Kidney (tissue), 22 donors: ENCODE results near the gene YPEL2. TPM values are rescaled to one million over a fixed set of nuclear protein-coding genes. Genes with fewer than 3 reads are reported as not detected.

Source experiments
- DNase-seq, 5 donors: peaks; one replicate each; pipeline ENCODE4 v3.0.0-alpha.2; 2013 to 2020
- FAIRE-seq: peaks from 2 replicates; lab custom pipeline; 2012; peaks lifted over from hg19 to GRCh38; lab: Jason Lieb, UNC
- H3K27ac ChIP-seq, 2 donors: one replicate each; pipeline ENCODE4 v1.7.0; 2013; ENCODE audit warnings: low read depth in 2 of 2, low read length in 2 of 2, inconsistent platforms in 1 of 2
- H3K27me3 ChIP-seq: one replicate; pipeline ENCODE4 v1.7.1; 2013; ENCODE audit warnings: low read length, inconsistent platforms; ENCODE audit not compliant: control insufficient read depth, insufficient read depth
- H3K36me3 ChIP-seq, 3 donors: one replicate each; pipeline versions ENCODE4 v1.7.0 to v1.7.1; 2013; ENCODE audit warnings: low read length in 3 of 3, control low read depth in 1 of 3, inconsistent platforms in 1 of 3; ENCODE audit not compliant: insufficient read depth in 3 of 3, control insufficient read depth in 2 of 3
- H3K4me1 ChIP-seq, 3 donors: one replicate each; pipeline versions ENCODE4 v1.7.0 to v1.7.1; 2013; ENCODE audit warnings: low read length in 3 of 3, inconsistent platforms in 1 of 3, low read depth in 1 of 3; ENCODE audit not compliant: control insufficient read depth in 2 of 3, insufficient read depth in 2 of 3
- H3K4me3 ChIP-seq, 3 donors: one replicate each; pipeline versions ENCODE4 v1.7.0 to v1.8.1; 2013; ENCODE audit warnings: low read length in 3 of 3, control low read depth in 1 of 3, inconsistent platforms in 1 of 3
- H3K9ac ChIP-seq, 3 donors: one replicate each; pipeline versions ENCODE4 v1.7.0 to v1.7.1; 2013; ENCODE audit warnings: low read length in 3 of 3, control low read depth in 1 of 3, inconsistent platforms in 1 of 3
- H3K9me3 ChIP-seq, 3 donors: one replicate each; pipeline versions ENCODE4 v1.7.0 to v1.7.1; 2013; ENCODE audit warnings: low read length in 3 of 3, control low read depth in 1 of 3, inconsistent platforms in 1 of 3; ENCODE audit not compliant: control insufficient read depth in 2 of 3, insufficient read depth in 1 of 3
- CTCF ChIP-seq: IDR thresholded peaks from 3 replicates; pipeline ENCODE4 v1.5.1; 2012; ENCODE audit warnings: mild to moderate bottlenecking, moderate library complexity, borderline replicate concordance; ENCODE audit not compliant: insufficient read depth; ENCODE audit errors: extremely low read depth
- intact Hi-C: fragments of 100-400 bp; cut with DNase I; formaldehyde crosslinking; loops from one replicate; pipeline ENCODE4 v1.11.1; 2022
- long read RNA-seq, 10 donors: library from polyadenylated mRNA in 1 of 10; unstranded in 1 of 10; transcript quantifications; one replicate each; pipeline ENCODE4 v2.0.0 and lab custom pipeline, GENCODE V29; 2021 to 2026
- polyA plus RNA-seq: library from polyadenylated mRNA; stranded (reverse); fragments of 350-450 nt; fragmentation: Illumina TruSeq; extraction: RNeasy Lipid Tissue Mini Kit (QIAGEN cat#74804); gene quantifications from one replicate; pipeline ENCODE4 v1.2.3, GENCODE V29; 2014; ENCODE audit warnings: low read depth, low replicate concordance; ENCODE audit not compliant: insufficient read depth
- total RNA-seq: library from RNA; stranded (reverse); fragmentation: NEBNext Ultra II Directional; extraction: Animal tissue kit (Norgen Biotek cat#: 25700); gene quantifications from one replicate; pipeline ENCODE4 v1.2.1, GENCODE V29; 2021
- donor health status: control.
- donor health status: control.
- donor health status: control.
- donor health status: control.
- donor health status: control.
- donor health status: DM: yes; HTN: yes; CAD: no.
- donor health status: Normal renal cell carcinoma (clear cell type).

The YPEL2 gene
- total RNA-seq (53.6 TPM), polyA plus RNA-seq (9.0 TPM)
- long read RNA-seq, donor 1, full-length matches to known transcripts = 5 of 5 reads
- long read RNA-seq, donor 1, partial matches to known transcripts = 0 of 5 reads
- long read RNA-seq, donor 1, other reads (novel, unspliced or antisense) = 0 of 5 reads
- long read RNA-seq, donor 2, full-length matches to known transcripts = 6 of 6 reads
- long read RNA-seq, donor 2, partial matches to known transcripts = 0 of 6 reads
- long read RNA-seq, donor 2, other reads (novel, unspliced or antisense) = 0 of 6 reads
- long read RNA-seq, donor 3, full-length matches to known transcripts = 5 of 5 reads
- long read RNA-seq, donor 3, partial matches to known transcripts = 0 of 5 reads
- long read RNA-seq, donor 3, other reads (novel, unspliced or antisense) = 0 of 5 reads
- long read RNA-seq, donor 4, full-length matches to known transcripts = 7 of 7 reads
- long read RNA-seq, donor 4, partial matches to known transcripts = 0 of 7 reads
- long read RNA-seq, donor 4, other reads (novel, unspliced or antisense) = 0 of 7 reads
- long read RNA-seq, donor 5 = 0 reads
- long read RNA-seq, donor 6 = 0 reads
- long read RNA-seq, donor 7, full-length matches to known transcripts = 45 of 78 reads
- long read RNA-seq, donor 7, partial matches to known transcripts = 0 of 78 reads
- long read RNA-seq, donor 7, other reads (novel, unspliced or antisense) = 33 of 78 reads
- long read RNA-seq, donor 8, full-length matches to known transcripts = 7 of 7 reads
- long read RNA-seq, donor 8, partial matches to known transcripts = 0 of 7 reads
- long read RNA-seq, donor 8, other reads (novel, unspliced or antisense) = 0 of 7 reads
- long read RNA-seq, donor 9 = 0 reads
- long read RNA-seq, donor 10, full-length matches to known transcripts = 4 of 4 reads
- long read RNA-seq, donor 10, partial matches to known transcripts = 0 of 4 reads
- long read RNA-seq, donor 10, other reads (novel, unspliced or antisense) = 0 of 4 reads

GRCh38 chr17:59331129-59331928, at the start of gene YPEL2:
Gene YPEL2 (plus strand): TSS chr17:59331655. CDS start chr17:59353410, 21,755 bp downstream.
- intact Hi-C loops = no loop called here
- H3K9me3 ChIP-seq = no peaks in the 10 kb centered on the region
- no peaks in the 10 kb centered on the region for H3K36me3 ChIP-seq
- peak; percentile 97 to 99 (median 97) for DNase-seq
- peak within 1 kb of the TSS; percentile 97 for H3K27ac ChIP-seq
- H3K9ac ChIP-seq = peak within 1 kb of the TSS; percentile 54 to 84 (median 65)
- peak within 1 kb of the TSS; percentile 69 to 82 (median 78) for H3K4me3 ChIP-seq
- peaks cover 11 to 42% (median 32%) of the 10 kb centered on the region in 3 donors for H3K4me1 ChIP-seq
- TF ChIP-seq CTCF = no peak
- H3K27me3 ChIP-seq = no peaks in the 10 kb centered on the region
- no peak for FAIRE-seq

GRCh38 chr17:59284317-59284716, 47.1 kb upstream of the YPEL2 start:
- TF ChIP-seq CTCF = no peak
- intact Hi-C loops = no loop called here
- no peak overlapping the region for H3K4me3 ChIP-seq
- no peaks in the 10 kb centered on the region for H3K9me3 ChIP-seq
- no peaks in the 10 kb centered on the region for H3K4me1 ChIP-seq
- H3K36me3 ChIP-seq = no peaks in the 10 kb centered on the region
- DNase-seq (peak in 1 of 5 donors; percentile 5), FAIRE-seq (no peak)
- H3K27ac ChIP-seq = no peak overlapping the region
- H3K9ac ChIP-seq = no peak overlapping the region
- H3K27me3 ChIP-seq = no peaks in the 10 kb centered on the region

GRCh38 chr17:59287452-59287851, 44.0 kb upstream of the YPEL2 start:
- DNase-seq (no peak), FAIRE-seq (no peak)
- Histone ChIP-seq H3K9me3 (no peaks in the 10 kb centered on the region), H3K27ac (no peak overlapping the region), H3K27me3 (no peaks in the 10 kb centered on the region), H3K36me3 (no peaks in the 10 kb centered on the region), H3K9ac (no peak overlapping the region), H3K4me3 (no peak overlapping the region), H3K4me1 (no peaks in the 10 kb centered on the region)
- intact Hi-C loops = no loop called here
- TF ChIP-seq CTCF = no peak
